Esophagus squamous epithelium (tissue), 5 donors: Measurements from ENCODE around the gene PTAFR. TPM values are rescaled to one million over a fixed set of nuclear protein-coding genes. Genes with fewer than 3 reads are reported as not detected.

Source experiments
- DNase-seq: peaks from one replicate; lab custom pipeline; 2025; lab: John Stamatoyannopoulos, UW
- H3K27ac ChIP-seq, 4 donors: fragments of 200-600 bp; sonication (generic); one replicate each; pipeline ENCODE4 v1.5.1; 2016 to 2019; ENCODE audit warnings: mild to moderate bottlenecking in 1 of 4
- H3K27me3 ChIP-seq, 4 donors: fragments of 200-600 bp; sonication (generic); 1 replicate in 3 of 4; 2 replicates in 1 of 4; pipeline versions ENCODE4 v1.5.1 to v1.6.0; 2017 to 2021; ENCODE audit warnings: antibody characterized with exemption in 1 of 4
- H3K36me3 ChIP-seq, 3 donors: fragments of 200-600 bp; sonication (generic); one replicate each; pipeline ENCODE4 v1.5.1; 2016 to 2019
- H3K4me1 ChIP-seq, 3 donors: fragments of 200-600 bp; sonication (generic); one replicate each; pipeline ENCODE4 v1.5.1; 2017 to 2019
- H3K4me3 ChIP-seq, 4 donors: fragments of 200-600 bp; sonication (generic); 1 replicate in 3 of 4; 2 replicates in 1 of 4; pipeline ENCODE4 v1.5.1; 2016 to 2019; ENCODE audit warnings: mild to moderate bottlenecking in 2 of 4, moderate library complexity in 1 of 4
- H3K9me3 ChIP-seq, 3 donors: fragments of 200-600 bp; sonication (generic); one replicate each; pipeline ENCODE4 v1.5.1; 2016 to 2019
- CTCF ChIP-seq, 6 experiments: fragments of 450-650 bp in 4 of 6; fragments of 200-600 bp in 2 of 6; sonication (generic) in 2 of 6; IDR thresholded peaks; one replicate each; pipeline ENCODE4 v1.5.1; 2016 to 2019; ENCODE audit warnings: antibody characterized with exemption in 6 of 6, mild to moderate bottlenecking in 4 of 6, moderate library complexity in 4 of 6
- POLR2A ChIP-seq, 4 donors: fragments of 450-650 bp; IDR thresholded peaks; one replicate each; pipeline ENCODE4 v1.6.1; 2017; ENCODE audit warnings: antibody characterized with exemption in 4 of 4, mild to moderate bottlenecking in 4 of 4, moderate library complexity in 3 of 4
- WGBS, 2 donors: methylation state at CpG; one replicate each; pipeline ENCODE4 v1.1.5; 2018; 5-methylcytosine and 5-hydroxymethylcytosine counted together
- intact Hi-C: fragments of 100-400 bp; cut with DNase I; formaldehyde crosslinking; loops from one replicate; pipeline ENCODE4 v1.15.0; 2022
- total RNA-seq, 4 donors: library from RNA; depleted of rRNA; stranded (reverse); fragments of >200 nt; gene quantifications; one replicate each; pipeline ENCODE4 v1.1.0, GENCODE V29; 2016
- donor health status: DM: yes; HTN: yes; CAD: no.

The PTAFR gene
- total RNA-seq, 4 donors from 2014 or later: 2.7 to 12.8 (median 8.9) TPM

- Histone ChIP-seq H3K4me3 (no peak overlapping the region), H3K27ac (peak overlapping the region; percentile 43 to 73 (median 45)), H3K27me3 (no peaks in the 10 kb centered on the region), H3K4me1 (peaks cover 17 to 65% (median 22%) of the 10 kb centered on the region in 3 donors), H3K9me3 (no peaks in the 10 kb centered on the region), H3K36me3 (peaks cover 16 to 39% (median 26%) of the 10 kb centered on the region in 3 donors)
- no peak for DNase-seq
- TF ChIP-seq POLR2A (IDR thresholded peaks at IDR 0.05) (no peak), CTCF (IDR thresholded peaks at IDR 0.05) (no peak)
- WGBS, 2 donors: 56 to 63% methylated on average over 3 of the region's 3 CpGs
- intact Hi-C loops: loop anchor here (5.0 kb wide), 1 partner anchor 104 kb away; no protein-coding TSS in a partner anchor
These were observed 19.8 kb upstream of the PTAFR start for GRCh38 chr1:28196330-28196729.

- intact Hi-C loops: loop anchor here (5.0 kb wide), 1 partner anchor 103 kb away; no protein-coding TSS in a partner anchor
- TF ChIP-seq POLR2A (IDR thresholded peaks at IDR 0.05): no peak
- TF ChIP-seq CTCF (IDR thresholded peaks at IDR 0.05): no peak
- Histone ChIP-seq H3K4me3 (no peak overlapping the region), H3K4me1 (peaks cover 21 to 71% (median 22%) of the 10 kb centered on the region in 3 donors), H3K36me3 (peaks cover 15 to 34% (median 20%) of the 10 kb centered on the region in 3 donors), H3K9me3 (no peaks in the 10 kb centered on the region), H3K27ac (no peak overlapping the region), H3K27me3 (no peaks in the 10 kb centered on the region)
- 88 to 100% methylated on average over 1 of the region's 1 CpG for WGBS, 2 donors
- DNase-seq: no peak
These were observed 19.3 kb upstream of the PTAFR start for GRCh38 chr1:28195780-28196179.

GRCh38 chr1:28194326-28195035, 18.0 kb upstream of the PTAFR start:
- intact Hi-C loops: loop anchor here (5.0 kb wide), 1 partner anchor 102 kb away; no protein-coding TSS in a partner anchor
- peaks cover 22 to 77% (median 23%) of the 10 kb centered on the region in 3 donors for H3K4me1 ChIP-seq
- no peak for DNase-seq
- H3K36me3 ChIP-seq: peaks cover 2 to 21% (median 8%) of the 10 kb centered on the region in 3 donors
- 53 to 80% methylated on average over 5 to 6 of the region's 8 CpGs for WGBS, 2 donors
- no peaks in the 10 kb centered on the region for H3K9me3 ChIP-seq
- peak overlapping the region; percentile 51 to 73 (median 66) for H3K27ac ChIP-seq
- no peaks in the 10 kb centered on the region for H3K27me3 ChIP-seq
- no peak overlapping the region for H3K4me3 ChIP-seq
- no peak for TF ChIP-seq POLR2A (IDR thresholded peaks at IDR 0.05)
- TF ChIP-seq CTCF (IDR thresholded peaks at IDR 0.05): no peak

- no peak for DNase-seq
- no peak for TF ChIP-seq CTCF (IDR thresholded peaks at IDR 0.05)
- TF ChIP-seq POLR2A (IDR thresholded peaks at IDR 0.05): peak in 2 of 4 donors; percentile 28 to 36
- Histone ChIP-seq H3K9me3 (no peaks in the 10 kb centered on the region), H3K36me3 (peaks cover 0 to 13% (median under 1%) of the 10 kb centered on the region in 3 donors), H3K27me3 (no peaks in the 10 kb centered on the region), H3K4me3 (peak overlapping the region; percentile 20 to 59 (median 33)), H3K27ac (peak overlapping the region; percentile 51 to 73 (median 66)), H3K4me1 (peaks cover 22 to 72% (median 23%) of the 10 kb centered on the region in 3 donors)
- WGBS, 2 donors: 43% methylated on average over 4 of the region's 8 CpGs; no CpG with 5 or more reads in 1 of the 2 donors
- intact Hi-C loops: no loop called here
These were observed 17.2 kb upstream of the PTAFR start for GRCh38 chr1:28193701-28194161.
